GM13977 (cell line): ENCODE measurements around the gene LDB3.
A peak's percentile ranks its signal among the peaks of the same experiment; 100 is the strongest.

ENCODE experiments used
- DNase-seq: peaks from one replicate; pipeline ENCODE4 v3.0.0; 2012; ENCODE audit warnings: low spot score
- CTCF ChIP-seq: IDR thresholded peaks from 2 replicates; pipeline ENCODE4 v1.5.1; 2012; ENCODE audit warnings: mild to moderate bottlenecking, control low read depth; ENCODE audit not compliant: insufficient read depth; ENCODE audit errors: extremely low read depth, missing control alignments
- in situ Hi-C: fragments of 300-500 bp; cut with MboI; formaldehyde crosslinking; loops from one replicate; pipeline ENCODE4 v1.12.0; 2022; ENCODE audit warnings: low sequenced_read_pairs, low pct_unique_long_range_greater_than_20kb, mixed read lengths, inconsistent platforms; ENCODE audit not compliant: unreplicated experiment

The LDB3 gene

GRCh38 chr10:86755454-86755739 lies 87.1 kb downstream of the LDB3 start:
- no peak for DNase-seq
- in situ Hi-C loops = no loop called here
- TF ChIP-seq CTCF = no peak

- TF ChIP-seq CTCF = no peak
- in situ Hi-C loops = no loop called here
- DNase-seq = peak; percentile 96
Observed at GRCh38 chr10:86755740-86756510, 87.6 kb downstream of the LDB3 start.

DNA sequence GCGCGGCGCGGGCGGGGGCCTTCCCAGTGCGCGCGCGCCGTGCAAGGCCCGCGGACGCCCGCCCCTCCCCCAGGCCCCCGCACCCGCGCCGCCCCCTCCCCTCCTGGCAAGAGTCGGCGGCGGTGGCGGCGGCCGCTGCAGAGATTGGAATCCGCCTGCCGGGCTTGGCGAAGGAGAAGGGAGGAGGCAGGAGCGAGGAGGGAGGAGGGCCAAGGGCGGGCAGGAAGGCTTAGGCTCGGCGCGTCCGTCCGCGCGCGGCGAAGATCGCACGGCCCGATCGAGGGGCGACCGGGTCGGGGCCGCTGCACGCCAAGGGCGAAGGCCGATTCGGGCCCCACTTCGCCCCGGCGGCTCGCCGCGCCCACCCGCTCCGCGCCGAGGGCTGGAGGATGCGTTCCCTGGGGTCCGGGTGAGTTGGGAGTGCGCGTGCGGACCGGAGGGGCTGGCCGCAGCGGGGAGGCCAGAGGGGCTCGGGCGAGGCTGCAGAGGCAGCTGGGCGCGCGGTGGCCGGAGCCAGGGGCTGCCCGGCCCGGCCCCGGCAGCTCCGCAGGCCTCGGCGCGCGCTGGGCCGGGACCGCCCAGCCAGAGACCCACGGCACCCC lies 88.3 kb downstream of the LDB3 start, which contains the start of gene BMPR1A:
Gene BMPR1A (plus strand): TSS at position 109 of the 602 bp plus-strand sequence. CDS start 119,400 bp downstream, outside the sequence.
- in situ Hi-C loops = no loop called here
- DNase-seq = peak; percentile 47
- no peak for TF ChIP-seq CTCF

DNA sequence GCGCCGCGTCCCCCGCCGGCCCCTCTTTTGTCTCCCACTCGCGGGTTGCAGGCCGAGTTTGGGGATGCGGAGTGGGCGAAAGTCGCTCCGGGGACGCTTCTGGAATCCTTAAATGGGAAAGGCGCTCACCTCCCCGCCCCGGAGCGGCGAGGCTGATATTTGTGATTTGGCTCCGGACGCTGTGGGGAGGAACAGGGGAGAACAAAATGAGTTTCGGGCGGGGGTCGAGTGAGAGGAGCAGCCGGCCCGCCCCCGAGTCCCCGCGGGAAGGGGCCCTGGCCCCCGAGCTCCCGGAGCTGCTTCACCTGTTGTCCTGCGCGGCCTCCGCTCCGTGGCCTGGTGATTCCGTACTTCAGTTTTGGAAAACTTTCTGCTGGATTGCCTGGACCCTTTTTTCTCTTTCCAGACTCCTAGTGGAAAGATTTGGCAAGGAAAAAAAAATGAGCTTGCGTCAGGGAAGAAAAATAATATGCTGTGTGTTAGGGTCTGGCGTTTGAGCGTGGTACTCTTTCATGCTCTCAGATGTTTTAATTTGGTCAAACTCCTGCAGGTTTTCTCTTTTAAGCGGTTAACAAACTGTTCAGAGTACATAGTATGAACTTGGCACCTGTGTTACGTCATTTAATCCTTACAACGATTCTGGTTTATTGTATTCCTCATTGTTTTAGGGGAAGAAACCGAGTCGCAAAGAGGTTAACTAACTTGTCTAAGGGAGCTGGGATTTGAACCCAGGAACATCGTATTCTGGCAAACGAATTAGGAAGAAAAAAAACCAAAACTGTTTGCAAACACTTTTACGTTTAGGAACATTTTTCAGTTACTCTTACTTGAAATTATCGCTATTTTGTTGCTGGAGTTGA lies 89.0 kb downstream of the LDB3 start:
- in situ Hi-C loops = no loop called here
- no peak for TF ChIP-seq CTCF
- no peak for DNase-seq

GRCh38 chr10:86758189-86759072 lies 90.1 kb downstream of the LDB3 start:
- in situ Hi-C loops = no loop called here
- no peak for DNase-seq
- no peak for TF ChIP-seq CTCF

DNA sequence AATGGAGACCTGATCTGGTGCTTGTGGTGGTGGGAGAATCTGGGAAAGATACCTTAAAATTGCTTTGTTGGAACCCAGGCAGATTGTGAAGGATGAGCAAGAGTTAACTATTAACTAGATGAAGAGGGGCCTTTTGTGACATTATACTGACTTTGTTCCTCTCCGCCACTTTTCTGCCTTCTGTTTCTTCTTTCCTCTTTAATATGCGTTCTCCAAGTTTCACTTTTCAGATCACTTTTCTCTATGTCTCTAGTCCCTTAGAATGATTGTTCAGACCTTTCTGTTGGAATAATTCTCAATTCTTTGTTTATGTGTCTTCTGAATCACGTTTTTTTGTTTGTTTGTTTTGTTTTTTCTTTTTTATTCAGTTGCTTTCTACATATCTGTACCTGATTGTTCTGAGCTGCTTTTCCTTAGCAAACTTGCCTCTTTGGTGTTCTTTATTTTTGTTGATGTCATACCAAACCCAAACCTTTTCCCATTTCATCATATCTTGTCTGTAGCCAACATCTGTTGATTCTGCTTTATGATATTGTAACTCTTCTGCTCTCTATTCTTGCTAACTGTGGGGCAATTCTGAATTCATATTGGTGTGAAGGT lies 90.9 kb downstream of the LDB3 start:
- DNase-seq = no peak
- TF ChIP-seq CTCF = no peak
- in situ Hi-C loops = no loop called here
